Hepatocyte (in vitro differentiated cells): ENCODE data around the gene PUS7.

Source experiments
- CTCF ChIP-seq: fragments of 200-600 bp; sonication (generic); IDR thresholded peaks from 2 replicates; pipeline ENCODE4 v1.5.1; 2016; ENCODE audit warnings: antibody characterized with exemption, mild to moderate bottlenecking; ENCODE audit not compliant: poor library complexity
- EZH2 ChIP-seq: fragments of 200-600 bp; sonication (generic); IDR thresholded peaks from 2 replicates; pipeline ENCODE4 v1.6.1; 2016; ENCODE audit warnings: antibody characterized with exemption, mild to moderate bottlenecking, borderline replicate concordance

- no peak for TF ChIP-seq CTCF
- TF ChIP-seq EZH2, result no peak
Measured at GRCh38 chr7:105512926-105513526, 9.0 kb downstream of the PUS7 start.
